Measurements from ENCODE around the gene SV2C.

Gene SV2C

GRCh38 chr5:76196886-76197489, 113.8 kb downstream of the SV2C start:
- Histone ChIP-seq H3K27me3 (ENCODE audit: low read depth, low read length) (no peaks in the 10 kb centered on the region), H2AFZ (ENCODE audit: low read depth, low read length) (no peak overlapping the region), H4K20me1 (ENCODE audit: insufficient read depth, low read length) (no peaks in the 10 kb centered on the region), H3K9ac (ENCODE audit: low read length) (no peak overlapping the region), H3K9me3 (ENCODE audit: insufficient read depth, low read length) (no peaks in the 10 kb centered on the region), H3K79me2 (ENCODE audit: low read length) (no peaks in the 10 kb centered on the region), H3K27ac (ENCODE audit: low read length) (no peak overlapping the region), H3K36me3 (replicated peaks; ENCODE audit: low read depth, low read length) (no peaks in the 10 kb centered on the region), H3K4me3 (ENCODE audit: low read length) (no peak overlapping the region), H3K4me2 (ENCODE audit: low read length) (no peak overlapping the region), H3K4me1 (ENCODE audit: low read length) (no peaks in the 10 kb centered on the region)
- no peak for TF ChIP-seq CTCF (IDR thresholded peaks at IDR 0.05; ENCODE audit: low read depth, low read length)

GRCh38 chr5:76197726-76198125, 114.5 kb downstream of the SV2C start:
- no peaks in the 10 kb centered on the region for H3K36me3 ChIP-seq (replicated peaks; ENCODE audit: low read depth, low read length)
- no peaks in the 10 kb centered on the region for H4K20me1 ChIP-seq (ENCODE audit: insufficient read depth, low read length)
- no peaks in the 10 kb centered on the region for H3K9me3 ChIP-seq (ENCODE audit: insufficient read depth, low read length)
- H3K27me3 ChIP-seq (ENCODE audit: low read depth, low read length) = no peaks in the 10 kb centered on the region
- no peak overlapping the region for H2AFZ ChIP-seq (ENCODE audit: low read depth, low read length)
- no peak overlapping the region for H3K4me2 ChIP-seq (ENCODE audit: low read length)
- no peak overlapping the region for H3K27ac ChIP-seq (ENCODE audit: low read length)
- no peaks in the 10 kb centered on the region for H3K79me2 ChIP-seq (ENCODE audit: low read length)
- no peak overlapping the region for H3K4me3 ChIP-seq (ENCODE audit: low read length)
- TF ChIP-seq EZH2phosphoT487 (IDR thresholded peaks at IDR 0.05; ENCODE audit: low read depth) (no peak), CTCF (IDR thresholded peaks at IDR 0.05; ENCODE audit: low read depth, low read length) (no peak)
- no peaks in the 10 kb centered on the region for H3K4me1 ChIP-seq (ENCODE audit: low read length)
- H3K9ac ChIP-seq (ENCODE audit: low read length) = no peak overlapping the region

GRCh38 chr5:76199336-76200318, 116.4 kb downstream of the SV2C start:
- Histone ChIP-seq H4K20me1 (ENCODE audit: insufficient read depth, low read length) (no peaks in the 10 kb centered on the region), H2AFZ (ENCODE audit: low read depth, low read length) (no peak overlapping the region), H3K9me3 (ENCODE audit: insufficient read depth, low read length) (no peaks in the 10 kb centered on the region), H3K4me2 (ENCODE audit: low read length) (no peak overlapping the region), H3K9ac (ENCODE audit: low read length) (no peak overlapping the region), H3K4me3 (ENCODE audit: low read length) (no peak overlapping the region), H3K36me3 (replicated peaks; ENCODE audit: low read depth, low read length) (no peaks in the 10 kb centered on the region), H3K27ac (ENCODE audit: low read length) (no peak overlapping the region), H3K79me2 (ENCODE audit: low read length) (no peaks in the 10 kb centered on the region), H3K27me3 (ENCODE audit: low read depth, low read length) (no peaks in the 10 kb centered on the region), H3K4me1 (ENCODE audit: low read length) (no peaks in the 10 kb centered on the region)
- no peak for TF ChIP-seq EZH2phosphoT487 (IDR thresholded peaks at IDR 0.05; ENCODE audit: low read depth)
- no peak for TF ChIP-seq CTCF (IDR thresholded peaks at IDR 0.05; ENCODE audit: low read depth, low read length)

- Histone ChIP-seq H3K27ac (ENCODE audit: low read length) (no peak overlapping the region), H4K20me1 (ENCODE audit: insufficient read depth, low read length) (no peaks in the 10 kb centered on the region), H3K79me2 (ENCODE audit: low read length) (no peaks in the 10 kb centered on the region), H2AFZ (ENCODE audit: low read depth, low read length) (no peak overlapping the region), H3K4me1 (ENCODE audit: low read length) (peaks cover 3% of the 10 kb centered on the region; the same call in 1 of the 2 replicates), H3K9ac (ENCODE audit: low read length) (no peak overlapping the region), H3K4me3 (ENCODE audit: low read length) (no peak overlapping the region), H3K36me3 (replicated peaks; ENCODE audit: low read depth, low read length) (no peaks in the 10 kb centered on the region), H3K4me2 (ENCODE audit: low read length) (no peak overlapping the region), H3K9me3 (ENCODE audit: insufficient read depth, low read length) (no peaks in the 10 kb centered on the region), H3K27me3 (ENCODE audit: low read depth, low read length) (no peaks in the 10 kb centered on the region)
- no peak for TF ChIP-seq EZH2phosphoT487 (IDR thresholded peaks at IDR 0.05; ENCODE audit: low read depth)
- no peak for TF ChIP-seq CTCF (IDR thresholded peaks at IDR 0.05; ENCODE audit: low read depth, low read length)
These were observed 119.0 kb downstream of the SV2C start for GRCh38 chr5:76202182-76202581.
